Measurements from ENCODE around the gene KATNIP.
"Not testable (repeated sequence)": the region's sequence is repeated elsewhere in the genome, so short reads cannot be mapped to it uniquely, and the experiment has no call there.

KATNIP gene

DNA sequence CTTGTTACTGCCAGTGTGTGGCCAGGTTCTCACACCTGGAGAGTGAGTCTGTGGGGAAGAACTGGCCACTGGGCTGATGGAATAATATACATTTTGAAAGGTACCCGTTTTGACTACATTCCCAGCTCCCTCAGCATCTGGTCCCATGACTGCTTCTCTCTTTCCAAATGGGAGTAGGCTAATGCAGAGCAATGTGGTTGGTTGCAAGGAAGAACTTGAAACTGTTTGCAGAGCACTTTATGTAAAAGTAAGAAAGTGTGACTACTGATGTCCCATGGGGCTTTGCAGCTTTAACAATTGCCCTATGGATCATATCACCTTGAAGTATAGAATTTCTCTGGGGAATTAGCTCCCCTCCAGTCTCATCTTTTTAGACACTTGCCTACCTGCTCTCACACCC lies 9.0 kb downstream of the KATNIP start:
- TF ChIP-seq, protein P1, sequence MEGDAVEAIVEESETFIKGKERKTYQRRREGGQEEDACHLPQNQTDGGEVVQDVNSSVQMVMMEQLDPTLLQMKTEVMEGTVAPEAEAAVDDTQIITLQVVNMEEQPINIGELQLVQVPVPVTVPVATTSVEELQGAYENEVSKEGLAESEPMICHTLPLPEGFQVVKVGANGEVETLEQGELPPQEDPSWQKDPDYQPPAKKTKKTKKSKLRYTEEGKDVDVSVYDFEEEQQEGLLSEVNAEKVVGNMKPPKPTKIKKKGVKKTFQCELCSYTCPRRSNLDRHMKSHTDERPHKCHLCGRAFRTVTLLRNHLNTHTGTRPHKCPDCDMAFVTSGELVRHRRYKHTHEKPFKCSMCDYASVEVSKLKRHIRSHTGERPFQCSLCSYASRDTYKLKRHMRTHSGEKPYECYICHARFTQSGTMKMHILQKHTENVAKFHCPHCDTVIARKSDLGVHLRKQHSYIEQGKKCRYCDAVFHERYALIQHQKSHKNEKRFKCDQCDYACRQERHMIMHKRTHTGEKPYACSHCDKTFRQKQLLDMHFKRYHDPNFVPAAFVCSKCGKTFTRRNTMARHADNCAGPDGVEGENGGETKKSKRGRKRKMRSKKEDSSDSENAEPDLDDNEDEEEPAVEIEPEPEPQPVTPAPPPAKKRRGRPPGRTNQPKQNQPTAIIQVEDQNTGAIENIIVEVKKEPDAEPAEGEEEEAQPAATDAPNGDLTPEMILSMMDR (IDR thresholded peaks at IDR 0.05; ENCODE audit: borderline replicate concordance, insufficient read depth, low read depth, low read length) = no peak
- no peak overlapping the region for H3K4me3 ChIP-seq (ENCODE audit: low read depth, low read length)

DNA sequence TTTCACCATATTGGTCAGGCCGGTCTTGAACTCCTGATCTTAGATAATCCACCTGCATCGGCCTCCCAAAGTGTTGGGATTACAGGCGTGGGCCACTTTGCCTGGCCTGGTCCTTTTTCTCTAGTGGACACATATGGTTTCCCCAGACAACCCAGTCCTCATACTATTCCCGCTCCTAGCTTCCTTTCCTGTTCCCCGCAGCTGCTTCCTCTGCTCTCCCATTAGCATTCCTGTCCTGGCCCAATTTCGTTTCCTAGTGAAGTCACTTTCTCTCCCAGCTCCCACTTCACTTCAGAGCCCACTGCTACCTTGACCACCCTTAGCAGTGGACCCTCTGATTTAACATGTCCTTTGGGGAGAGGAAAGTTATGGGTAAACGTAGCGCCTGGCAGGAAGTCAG lies 11.3 kb downstream of the KATNIP start:
- H3K4me3 ChIP-seq (ENCODE audit: low read depth, low read length) = no peak overlapping the region
- TF ChIP-seq, protein P1 (IDR thresholded peaks at IDR 0.05; ENCODE audit: borderline replicate concordance, insufficient read depth, low read depth, low read length) = no peak

DNA sequence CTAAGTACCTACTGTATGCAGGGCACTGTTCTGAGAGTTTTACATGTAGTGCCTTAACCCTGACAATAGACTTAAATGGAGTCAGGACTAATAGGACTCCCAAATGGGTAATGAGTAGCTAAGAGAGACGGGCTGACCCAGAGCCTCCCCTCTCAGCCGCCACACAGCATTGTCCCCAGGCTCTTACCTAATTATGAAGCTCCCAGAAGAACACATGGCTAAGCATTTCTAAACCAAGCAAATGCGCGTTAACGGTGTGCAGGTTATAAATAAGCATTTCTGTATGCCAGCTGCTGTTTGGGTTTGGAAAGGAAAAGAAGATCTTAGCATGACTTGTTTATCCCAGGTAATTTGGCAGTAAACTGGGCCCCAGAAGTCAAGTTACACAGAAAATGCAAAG lies 14.3 kb downstream of the KATNIP start:
- H3K4me3 ChIP-seq (ENCODE audit: low read depth, low read length) = no peak overlapping the region
- TF ChIP-seq, protein P1 (IDR thresholded peaks at IDR 0.05; ENCODE audit: borderline replicate concordance, insufficient read depth, low read depth, low read length) = no peak

DNA sequence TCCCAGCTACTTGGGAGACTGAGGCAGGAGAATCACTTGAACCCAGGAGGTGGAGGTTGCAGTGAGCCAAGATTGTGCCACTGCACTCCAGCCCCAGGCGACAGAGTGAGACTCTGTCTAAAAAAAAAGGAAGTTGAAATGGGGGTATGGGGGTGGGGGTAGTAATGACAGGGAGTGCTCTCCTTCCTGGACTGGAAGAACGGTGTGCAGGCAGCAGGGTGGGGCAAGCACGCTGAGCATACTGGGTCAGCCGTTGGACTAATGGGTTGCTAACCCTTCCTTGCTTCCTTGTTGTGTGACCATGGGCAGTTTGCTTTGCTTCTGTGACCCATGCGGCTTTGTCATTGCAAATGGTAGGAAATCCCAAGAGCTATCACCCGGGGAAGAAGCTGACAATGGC lies 16.5 kb downstream of the KATNIP start:
- TF ChIP-seq, protein P1 (IDR thresholded peaks at IDR 0.05; ENCODE audit: borderline replicate concordance, insufficient read depth, low read depth, low read length) = no peak
- no peak overlapping the region for H3K4me3 ChIP-seq (ENCODE audit: low read depth, low read length)

DNA sequence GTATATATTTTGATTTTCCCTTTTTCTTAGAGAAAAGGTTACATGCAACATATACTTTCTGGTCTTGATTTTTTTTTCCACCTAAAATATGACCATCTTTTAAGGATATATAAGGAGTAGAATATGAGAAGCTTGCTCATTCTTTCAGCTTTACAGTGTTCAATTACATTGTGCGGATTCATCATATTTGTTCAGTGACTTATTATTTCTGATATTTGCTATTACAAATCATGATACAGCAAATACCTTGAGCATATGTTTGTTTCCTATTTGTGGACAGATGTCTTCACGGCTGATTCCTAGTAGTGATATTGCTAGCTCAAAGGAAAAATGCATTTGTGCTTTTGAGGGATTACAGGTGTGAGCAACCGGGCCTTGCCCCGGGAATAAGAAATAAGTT lies 18.1 kb downstream of the KATNIP start:
- no peak overlapping the region for H3K4me3 ChIP-seq (ENCODE audit: low read depth, low read length)
- TF ChIP-seq, protein P1 (IDR thresholded peaks at IDR 0.05; ENCODE audit: borderline replicate concordance, insufficient read depth, low read depth, low read length) = no peak

DNA sequence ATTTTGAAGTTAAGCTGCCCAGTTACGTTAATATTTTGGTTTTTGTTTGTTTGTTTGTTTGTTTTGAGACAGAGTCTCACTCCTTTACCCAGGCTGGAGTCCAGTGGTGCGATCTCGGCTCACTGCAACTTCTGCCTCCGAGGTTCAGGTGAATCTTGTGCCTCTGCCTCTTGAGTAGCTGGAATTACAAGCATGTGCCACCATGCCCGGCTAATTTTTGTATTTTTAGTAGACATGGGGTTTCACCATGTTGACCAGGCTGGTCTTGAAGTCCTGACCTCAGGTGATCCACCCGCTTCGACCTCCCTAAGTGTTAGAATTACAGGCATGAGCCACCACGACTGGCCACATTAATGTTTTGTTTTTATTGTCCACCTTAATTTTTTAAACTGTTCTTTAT lies 21.0 kb downstream of the KATNIP start:
- H3K4me3 ChIP-seq (ENCODE audit: low read depth, low read length) = not testable (repeated sequence)

DNA sequence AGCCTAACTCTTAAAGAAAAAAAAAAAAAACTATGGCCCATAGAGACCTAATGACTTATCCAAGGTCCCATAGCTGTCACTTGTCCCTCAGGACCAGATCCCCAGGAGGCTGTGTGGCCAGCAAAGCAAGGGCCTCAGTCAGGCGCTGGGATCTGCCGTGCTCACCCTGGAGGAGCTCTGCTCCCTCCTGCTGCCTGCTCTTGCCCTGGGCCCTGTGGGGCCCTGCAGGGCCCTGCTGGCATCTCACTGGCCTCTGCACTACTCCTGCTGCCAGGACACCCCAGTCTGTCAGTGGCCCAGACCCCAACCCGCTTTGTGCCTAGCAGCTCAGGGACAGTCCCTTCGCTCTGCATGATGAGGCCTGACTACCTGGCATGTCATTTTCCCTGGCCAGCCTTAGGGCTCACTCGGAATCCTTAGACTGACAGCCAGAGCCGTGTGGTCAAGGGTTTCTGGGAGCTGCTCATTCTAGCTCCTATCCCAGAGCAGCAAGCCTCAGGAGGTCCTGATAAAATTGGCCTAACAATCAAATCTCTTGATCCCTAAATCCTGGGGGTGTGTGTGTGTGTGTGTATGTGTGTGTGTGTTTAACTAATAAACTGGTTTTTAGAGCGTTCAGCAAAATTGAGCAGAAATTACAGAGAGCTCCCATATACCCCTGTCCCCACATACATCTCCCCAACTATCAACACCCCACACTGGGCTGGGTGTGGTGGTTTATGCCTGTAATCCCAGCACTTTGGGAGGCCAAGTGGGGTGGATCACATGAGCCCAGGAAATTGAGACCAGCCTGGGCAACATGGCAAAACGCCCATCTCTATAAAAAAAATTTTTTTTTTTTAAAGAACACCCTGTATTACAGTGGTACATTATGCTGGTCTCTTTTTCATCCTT lies 21.7 kb downstream of the KATNIP start:
- TF ChIP-seq, protein P1 (IDR thresholded peaks at IDR 0.05; ENCODE audit: borderline replicate concordance, insufficient read depth, low read depth, low read length) = no peak
- H3K4me3 ChIP-seq (ENCODE audit: low read depth, low read length) = no peak overlapping the region

Measured in GM12875 (cell line).